Smooth muscle cell of the brain vasculature (primary cell): ENCODE data around the gene MARCHF3.
A peak's percentile ranks its signal among the peaks of the same experiment; 100 is the strongest.
"Not testable (repeated sequence)": the region's sequence is repeated elsewhere in the genome, so short reads cannot be mapped to it uniquely, and the experiment has no call there.

Experiments
- DNase-seq: peaks from one replicate; pipeline ENCODE4 v3.0.0-alpha.2; 2012; ENCODE audit warnings: low read depth, low spot score

The MARCHF3 gene

DNA sequence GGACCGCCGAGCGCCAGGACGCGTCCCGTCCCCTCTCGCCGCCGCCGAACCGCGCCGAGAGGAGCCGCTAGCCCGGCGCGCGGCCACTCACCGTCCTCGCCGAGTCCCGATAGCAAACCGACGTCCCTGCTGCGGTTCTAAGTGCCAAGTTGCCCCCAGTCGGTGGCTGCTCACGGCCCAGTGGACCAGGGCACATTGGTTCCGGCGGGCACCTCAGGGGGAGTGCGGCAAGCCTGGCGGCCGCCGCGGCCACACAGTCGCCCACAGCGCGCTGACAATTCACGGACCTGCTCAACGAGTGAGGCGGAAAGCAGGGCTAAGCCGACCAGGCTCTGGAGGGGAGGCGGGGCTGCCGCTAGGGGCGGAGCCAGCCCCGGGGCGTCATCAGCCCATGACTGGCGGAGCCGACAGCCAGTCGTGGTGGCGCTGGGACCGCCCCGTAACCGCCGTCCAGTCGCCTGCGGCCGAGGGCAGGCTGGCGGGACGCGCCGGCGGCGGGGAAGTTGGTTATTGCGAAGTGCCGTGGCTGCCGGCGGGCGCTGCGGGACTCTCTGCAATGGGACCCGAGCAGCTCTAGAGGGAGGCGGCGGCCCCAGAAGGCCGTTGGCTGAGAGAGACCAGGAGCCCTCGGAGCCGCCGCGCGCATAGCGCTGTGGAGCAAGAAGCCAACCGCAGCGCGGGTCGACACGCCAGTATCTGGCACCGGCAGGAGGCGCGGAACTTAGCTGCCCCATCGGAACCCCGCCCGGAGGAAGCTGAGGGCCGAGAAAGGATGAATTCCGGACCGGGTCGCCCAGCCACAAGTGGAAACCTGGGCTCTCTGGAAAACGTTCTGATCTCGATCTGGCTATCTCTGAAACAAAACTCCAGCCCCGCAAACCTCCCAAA is at the start of gene MARCHF3:
TSS of gene MARCHF3 (minus strand) at position 300 of the 888 bp plus-strand sequence. CDS start 112,387 bp downstream, outside the sequence.
- DNase-seq: peak; percentile 82

DNA sequence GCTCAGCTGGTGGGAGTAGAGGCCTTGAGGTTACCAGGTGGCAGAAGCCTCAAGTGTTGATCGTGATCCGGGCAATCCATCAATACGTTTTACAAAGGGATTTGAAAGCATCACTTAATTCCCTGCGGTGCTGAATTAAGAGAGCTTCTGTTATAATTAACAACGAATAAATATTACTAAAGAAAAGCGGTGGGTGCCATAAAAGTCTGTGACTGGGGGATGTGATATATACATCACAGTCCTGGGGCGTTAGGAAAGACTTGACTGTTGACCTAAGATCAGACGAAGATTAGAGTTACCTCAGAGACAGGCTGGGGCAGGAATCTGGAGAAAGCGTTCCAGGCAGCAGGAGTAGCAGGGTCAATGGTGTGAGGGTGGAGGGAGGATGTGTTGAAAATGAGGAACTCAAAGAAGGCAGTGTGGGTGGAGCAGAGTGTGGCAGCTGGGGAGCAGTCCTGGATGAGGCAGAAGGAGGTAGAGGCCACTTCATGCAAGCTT is 49.7 kb upstream of the MARCHF3 start:
- DNase-seq: no peak

GRCh38 chr5:127077366-127077765 is 47.0 kb upstream of the MARCHF3 start:
- DNase-seq: no peak

GRCh38 chr5:127076315-127077129 is 46.2 kb upstream of the MARCHF3 start:
- peak; percentile 88 for DNase-seq

GRCh38 chr5:127074466-127074865 is 44.1 kb upstream of the MARCHF3 start:
- no peak for DNase-seq

- DNase-seq: no peak
Measured at GRCh38 chr5:127072861-127073846, 42.8 kb upstream of the MARCHF3 start, which contains the start of gene C5orf63. TSS of gene C5orf63 (minus strand) at chr5:127073502. CDS start at chr5:127058995, 14,507 bp downstream.

DNA sequence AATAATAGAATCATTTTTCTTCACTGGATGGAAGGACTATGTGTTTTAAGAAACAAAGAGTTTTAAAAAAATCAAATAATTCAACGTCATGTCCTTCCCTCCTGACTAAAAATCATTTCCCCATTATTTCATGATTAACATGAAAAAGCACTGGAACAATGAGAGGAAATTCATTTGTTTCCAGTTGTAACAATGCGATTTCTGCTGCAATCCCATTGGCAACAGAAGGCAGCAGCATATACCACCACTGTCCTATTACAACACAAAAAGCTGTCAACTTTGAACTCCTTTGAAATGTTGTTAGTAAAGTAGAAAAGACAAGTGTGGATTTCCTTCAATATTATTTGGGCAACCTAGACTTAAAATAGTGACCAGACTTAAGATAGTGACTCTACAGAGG is 39.9 kb upstream of the MARCHF3 start:
- no peak for DNase-seq

GRCh38 chr5:127068493-127069214 is 38.3 kb upstream of the MARCHF3 start:
- no peak for DNase-seq

DNA sequence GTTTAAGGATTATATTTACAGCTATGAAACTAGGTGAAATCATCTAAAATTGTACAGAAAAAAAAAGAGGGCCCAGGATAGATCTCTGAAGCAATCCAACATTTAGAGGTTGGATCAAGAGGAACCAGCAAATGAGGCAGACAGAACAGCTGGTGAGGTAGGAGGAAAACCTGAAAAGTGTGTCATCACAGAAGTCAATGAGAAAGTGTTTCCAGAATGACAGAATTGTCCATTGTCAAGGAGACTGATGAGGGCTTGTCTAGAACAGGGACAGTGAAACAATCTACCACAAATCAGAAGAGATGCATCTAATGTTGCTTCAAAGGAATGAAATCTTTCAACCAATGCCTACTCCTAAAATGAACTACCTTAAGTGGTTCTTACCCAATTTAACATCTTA is 36.4 kb upstream of the MARCHF3 start:
- DNase-seq: no peak

GRCh38 chr5:127064253-127064840 is 34.0 kb upstream of the MARCHF3 start:
- DNase-seq: no peak

DNA sequence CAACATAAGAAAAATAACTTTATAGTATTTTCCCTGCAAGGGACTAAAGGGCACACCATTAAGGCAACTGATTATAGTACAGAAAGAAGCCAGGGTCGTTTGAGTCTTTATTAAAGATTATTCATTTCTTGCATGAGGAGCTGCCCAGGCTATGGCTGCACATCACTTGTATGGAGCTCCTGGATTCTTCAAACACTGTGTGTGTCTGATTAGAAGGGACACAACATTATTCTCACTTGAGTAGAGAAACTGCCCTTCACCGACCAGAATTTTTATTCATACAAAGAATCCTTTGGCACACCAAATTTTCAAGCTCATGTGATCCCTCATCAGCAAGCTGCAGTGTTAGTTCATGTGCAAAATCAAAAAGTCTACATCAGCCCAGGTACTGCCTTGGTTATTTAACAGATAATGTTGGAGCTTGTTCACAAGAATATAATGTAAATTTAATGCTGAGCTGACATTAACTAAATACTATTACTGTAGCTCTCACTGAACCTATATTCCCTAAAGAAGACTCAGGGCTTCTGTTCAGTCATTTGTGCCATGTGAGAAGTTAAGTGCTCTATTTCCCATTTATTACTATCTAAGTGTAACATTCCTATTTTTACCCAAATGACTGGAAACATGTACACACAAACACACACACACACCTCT is 33.0 kb upstream of the MARCHF3 start:
- no peak for DNase-seq

GRCh38 chr5:127061956-127062355 is 31.6 kb upstream of the MARCHF3 start:
- DNase-seq: no peak

GRCh38 chr5:127061537-127061936 is 31.2 kb upstream of the MARCHF3 start:
- DNase-seq: no peak

GRCh38 chr5:127060470-127060985 is 30.2 kb upstream of the MARCHF3 start:
- DNase-seq: no peak

DNA sequence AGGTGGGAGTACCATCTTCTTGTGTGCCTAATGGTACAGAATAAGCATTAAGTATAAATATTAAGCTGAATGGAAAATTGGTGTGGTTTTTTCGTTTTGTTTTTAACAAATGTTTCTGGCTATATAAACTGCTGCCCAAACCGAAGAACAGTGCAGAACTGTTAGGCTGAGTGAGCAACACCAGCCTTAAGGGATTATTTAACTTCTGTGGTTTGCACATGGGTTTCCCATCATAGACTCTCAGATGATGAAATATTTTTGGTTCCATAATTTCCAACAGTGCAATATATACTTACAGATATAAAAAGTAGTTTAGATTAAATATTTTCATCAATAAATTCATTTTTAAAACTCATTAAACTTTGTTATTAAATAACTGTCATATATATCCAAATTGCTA is 26.5 kb upstream of the MARCHF3 start:
- no peak for DNase-seq

DNA sequence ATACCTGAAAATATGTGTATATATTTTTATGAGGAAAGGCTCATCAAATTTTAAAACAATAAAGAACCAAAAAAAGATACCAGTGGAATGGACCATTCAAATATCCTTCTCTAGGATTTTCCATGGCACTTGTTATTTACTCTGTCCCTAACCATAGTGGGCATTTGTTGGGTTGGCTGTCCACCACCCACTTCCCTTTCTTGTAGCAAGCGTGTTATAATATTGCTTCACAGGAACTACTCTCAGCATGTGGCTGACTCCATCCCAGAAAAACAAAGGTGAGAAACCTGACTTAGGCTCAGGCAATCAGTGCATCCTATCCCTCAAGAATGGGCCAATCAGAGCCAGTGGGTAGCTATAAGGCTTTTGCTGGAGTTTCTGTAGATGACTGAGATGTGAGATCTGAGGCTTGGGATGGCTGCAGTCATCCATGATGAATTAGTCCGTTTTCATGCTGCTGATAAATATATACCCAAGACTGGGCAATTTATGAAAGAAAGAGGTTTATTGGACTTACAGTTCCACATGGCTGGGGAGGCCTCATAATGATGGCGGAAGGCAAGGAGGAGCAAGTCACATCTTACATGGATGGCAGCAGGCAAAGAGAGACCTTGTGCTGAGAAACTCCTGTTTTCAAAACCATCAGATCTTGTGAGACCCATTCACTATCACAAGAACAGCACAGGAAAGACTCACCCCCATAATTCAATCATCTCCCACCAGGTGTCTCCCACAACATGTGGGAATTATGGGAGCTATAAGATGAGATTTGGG is 25.7 kb upstream of the MARCHF3 start:
- DNase-seq: no peak

- not testable (repeated sequence) for DNase-seq
Measured at GRCh38 chr5:127053551-127053950, 23.2 kb upstream of the MARCHF3 start.

- no peak for DNase-seq
Measured at GRCh38 chr5:127053049-127053448, 22.7 kb upstream of the MARCHF3 start.
